HFF-Myc (cell line): ENCODE measurements around the gene CPT1B.

Source experiments
- DNase-seq: peaks from one replicate; pipeline ENCODE4 v3.0.0-alpha.2; 2011; ENCODE audit warnings: low read depth; ENCODE audit errors: extremely low read depth
- H3K4me3 ChIP-seq: replicated peaks from 2 replicates; pipeline ENCODE4 v1.5.1; 2011; ENCODE audit warnings: low read depth, mild to moderate bottlenecking, control low read depth, low read length
- TF ChIP-seq, protein P1 (sequence below): IDR thresholded peaks from 2 replicates; pipeline ENCODE4 v1.5.1; 2012; ENCODE audit warnings: mild to moderate bottlenecking, low read depth, low read length, control low read depth; ENCODE audit errors: missing control alignments

The CPT1B gene

DNA sequence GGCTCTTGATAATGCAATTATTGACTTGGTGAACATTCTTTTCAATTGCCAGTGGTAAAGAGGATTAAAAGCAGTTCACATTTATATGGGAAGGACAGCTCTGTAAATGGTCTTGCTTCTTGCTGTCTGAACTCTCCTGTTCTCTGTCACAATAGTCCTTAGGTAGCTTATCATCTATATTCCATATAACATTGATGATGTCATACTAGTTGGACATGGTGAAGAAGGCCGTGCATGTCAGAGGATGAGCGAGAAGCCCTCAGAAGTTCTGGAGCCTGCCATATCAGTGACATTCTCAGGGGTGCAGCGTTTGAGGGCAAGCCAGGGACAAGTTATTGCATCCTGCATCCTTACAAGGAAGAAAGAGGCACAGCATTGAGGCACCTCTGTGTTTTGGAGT lies 7.0 kb upstream of the CPT1B start:
- TF ChIP-seq, protein P1, sequence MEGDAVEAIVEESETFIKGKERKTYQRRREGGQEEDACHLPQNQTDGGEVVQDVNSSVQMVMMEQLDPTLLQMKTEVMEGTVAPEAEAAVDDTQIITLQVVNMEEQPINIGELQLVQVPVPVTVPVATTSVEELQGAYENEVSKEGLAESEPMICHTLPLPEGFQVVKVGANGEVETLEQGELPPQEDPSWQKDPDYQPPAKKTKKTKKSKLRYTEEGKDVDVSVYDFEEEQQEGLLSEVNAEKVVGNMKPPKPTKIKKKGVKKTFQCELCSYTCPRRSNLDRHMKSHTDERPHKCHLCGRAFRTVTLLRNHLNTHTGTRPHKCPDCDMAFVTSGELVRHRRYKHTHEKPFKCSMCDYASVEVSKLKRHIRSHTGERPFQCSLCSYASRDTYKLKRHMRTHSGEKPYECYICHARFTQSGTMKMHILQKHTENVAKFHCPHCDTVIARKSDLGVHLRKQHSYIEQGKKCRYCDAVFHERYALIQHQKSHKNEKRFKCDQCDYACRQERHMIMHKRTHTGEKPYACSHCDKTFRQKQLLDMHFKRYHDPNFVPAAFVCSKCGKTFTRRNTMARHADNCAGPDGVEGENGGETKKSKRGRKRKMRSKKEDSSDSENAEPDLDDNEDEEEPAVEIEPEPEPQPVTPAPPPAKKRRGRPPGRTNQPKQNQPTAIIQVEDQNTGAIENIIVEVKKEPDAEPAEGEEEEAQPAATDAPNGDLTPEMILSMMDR: no peak
- no peak for DNase-seq
- no peak overlapping the region for H3K4me3 ChIP-seq

DNA sequence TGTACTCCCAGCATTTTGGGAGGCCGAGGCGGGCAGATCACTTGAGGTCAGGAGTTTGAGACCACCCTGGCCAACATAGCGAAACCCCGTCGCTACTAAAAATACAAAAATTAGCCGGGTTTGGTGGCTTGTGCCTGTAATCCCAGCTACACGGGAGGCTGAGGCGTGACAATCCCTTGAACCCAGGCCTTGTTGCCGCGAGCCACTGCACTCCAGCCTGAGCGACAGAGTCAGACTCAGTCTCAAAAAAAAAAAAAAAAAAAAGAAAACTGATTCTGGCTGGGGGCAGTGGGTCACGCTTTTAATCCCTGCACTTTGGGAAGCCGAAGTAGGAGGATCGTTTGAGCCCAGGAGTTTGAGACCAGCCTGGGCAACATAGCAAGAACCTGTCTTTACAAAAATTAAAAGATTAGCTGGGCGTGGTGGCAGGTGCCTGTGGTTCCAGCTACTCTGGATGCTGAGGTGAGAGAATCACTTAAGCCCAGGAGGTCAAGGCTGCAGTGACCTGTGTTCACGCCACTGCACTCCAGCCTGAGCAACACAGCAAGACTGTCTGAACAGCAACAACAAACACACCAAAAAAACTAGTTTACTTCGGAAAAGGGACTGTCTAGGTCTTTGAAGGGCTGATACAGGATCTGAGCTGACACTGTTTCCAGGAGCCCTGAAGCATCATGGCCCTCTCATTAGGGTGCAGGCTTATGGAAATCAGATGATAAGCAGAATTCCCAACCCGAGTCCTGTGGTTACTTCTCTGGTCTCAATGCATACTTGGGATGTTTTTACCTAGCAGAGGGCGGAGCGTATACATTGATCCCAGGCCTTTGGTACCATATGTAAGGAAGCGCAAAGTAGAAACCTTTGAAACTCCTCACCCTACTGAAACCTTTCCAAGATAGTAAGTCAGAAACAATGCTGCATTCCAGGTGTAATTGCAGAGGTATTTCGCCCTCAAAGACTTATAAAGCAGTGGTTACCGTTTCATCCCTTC lies 6.2 kb upstream of the CPT1B start:
- TF ChIP-seq, protein P1: no peak
- DNase-seq: no peak
- no peak overlapping the region; the same call in 1 of the 2 replicates for H3K4me3 ChIP-seq

DNA sequence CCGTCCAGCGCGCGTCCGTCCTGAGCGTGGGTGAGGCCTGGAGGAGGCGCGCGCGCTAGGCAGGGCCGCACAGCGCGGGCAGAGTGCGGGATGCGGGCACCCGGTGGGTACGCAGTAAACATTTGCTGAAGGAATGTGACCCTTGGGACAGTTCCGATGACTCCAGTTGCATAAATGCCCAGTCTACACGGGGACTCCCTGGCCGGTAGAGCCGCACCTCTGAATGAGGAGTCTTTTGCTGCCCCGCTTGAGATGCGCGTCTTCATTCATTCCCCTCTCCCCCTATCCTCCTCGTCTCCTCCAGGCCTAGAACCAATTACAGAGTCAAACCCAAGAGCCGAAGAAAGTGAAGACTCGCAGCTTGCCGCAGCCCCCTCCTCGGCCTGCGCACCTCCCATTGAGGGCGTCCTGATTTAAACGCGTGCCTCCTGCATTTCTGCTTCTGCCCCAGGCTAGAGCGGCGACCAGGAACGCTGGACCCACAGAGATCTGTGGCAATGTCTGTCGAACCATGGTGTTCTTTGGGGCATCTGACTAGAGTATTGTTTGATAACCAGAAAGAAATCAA lies 5.2 kb upstream of the CPT1B start:
- TF ChIP-seq, protein P1: no peak
- no peak for DNase-seq
- peak overlapping the region; percentile 62 for H3K4me3 ChIP-seq

DNA sequence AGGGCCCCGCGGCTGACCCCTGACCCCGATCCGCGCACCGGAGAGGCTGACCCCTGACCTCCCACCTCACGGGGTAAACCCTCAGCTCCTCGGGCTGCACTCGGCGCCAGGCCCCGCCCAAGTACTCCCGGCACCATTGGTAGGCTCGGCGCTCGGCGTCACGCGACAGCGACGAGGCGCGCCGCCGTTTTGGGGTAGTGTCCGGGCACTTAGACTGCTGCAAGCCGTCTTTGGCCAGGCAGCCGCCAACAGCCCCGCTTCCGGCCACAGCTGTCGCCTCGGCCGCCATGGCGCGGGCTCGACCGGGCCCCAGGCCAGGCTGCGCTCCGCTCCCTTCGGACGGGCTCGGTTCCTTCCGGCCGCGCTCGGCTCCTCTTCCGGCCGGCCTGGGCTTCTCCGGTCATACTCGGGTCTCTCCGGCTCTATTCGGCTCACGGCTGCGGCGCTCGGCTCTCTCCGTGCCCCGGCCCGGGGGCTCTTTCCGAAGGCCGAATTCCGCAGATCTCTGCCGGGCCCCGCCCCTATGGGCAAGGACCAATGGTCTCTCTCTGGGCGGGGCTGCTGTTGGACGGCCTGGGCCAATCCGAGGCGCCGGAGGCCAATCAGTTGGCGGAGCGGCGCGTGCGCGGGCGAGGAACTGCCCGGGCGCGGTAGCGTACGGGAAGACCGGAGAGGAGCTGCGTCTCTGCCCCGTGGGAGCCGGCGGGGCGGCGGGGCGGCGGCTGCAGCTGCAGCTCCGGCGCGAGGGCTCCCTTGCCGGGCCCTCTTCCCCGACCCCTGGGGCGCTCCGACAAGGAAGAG lies 4.5 kb upstream of the CPT1B start, which contains the start of gene CHKB:
CHKB (minus strand) TSS at position 357 of the 801 bp plus-strand sequence; CDS start at position 289, 68 bp downstream.
- peak; percentile 90 for DNase-seq
- peak within 1 kb of the TSS; percentile 62 for H3K4me3 ChIP-seq
- TF ChIP-seq, protein P1: no peak

DNA sequence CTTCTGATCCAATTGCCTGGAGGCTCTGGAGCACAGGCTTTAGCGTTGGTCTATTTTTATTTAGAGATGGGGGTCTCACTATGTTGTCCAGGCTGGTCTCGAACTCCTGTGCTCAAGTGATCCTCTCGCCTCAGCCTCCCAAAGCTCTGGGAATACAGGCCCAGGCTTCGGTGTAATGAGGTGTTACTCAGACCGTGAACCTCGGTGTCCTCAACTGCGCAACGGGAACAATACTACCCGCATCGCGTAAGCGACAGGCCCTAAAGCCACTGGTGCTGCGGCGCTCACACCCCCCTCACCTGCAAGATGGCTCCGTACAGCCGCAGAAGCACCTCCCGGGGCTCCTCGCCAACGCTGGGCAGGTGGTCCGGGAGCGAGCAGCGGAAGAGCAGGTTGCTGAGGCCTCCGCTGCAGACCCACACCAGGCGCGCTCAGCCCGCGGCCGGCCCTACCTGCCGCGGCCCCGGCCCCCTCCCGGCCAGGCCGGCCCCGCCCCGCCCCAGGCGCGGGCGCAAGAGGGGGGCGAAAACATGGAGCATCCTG lies 3.8 kb upstream of the CPT1B start:
- TF ChIP-seq, protein P1: no peak
- H3K4me3 ChIP-seq: peak overlapping the region; percentile 62
- DNase-seq: no peak
